Kidney (tissue), 14 donors: ENCODE results near the gene CGREF1. TPM values are rescaled to one million over a fixed set of nuclear protein-coding genes. Genes with fewer than 3 reads are reported as not detected.
"Not testable (repeated sequence)": the region's sequence is repeated elsewhere in the genome, so short reads cannot be mapped to it uniquely, and the experiment has no call there.

Source experiments
- DNase-seq, 5 donors: peaks; one replicate each; pipeline ENCODE4 v3.0.0-alpha.2; 2013 to 2020
- FAIRE-seq: peaks from 2 replicates; lab custom pipeline; 2012; peaks lifted over from hg19 to GRCh38; lab: Jason Lieb, UNC
- H3K27ac ChIP-seq, 2 donors: one replicate each; pipeline ENCODE4 v1.7.0; 2013; ENCODE audit warnings: low read depth in 2 of 2, low read length in 2 of 2, inconsistent platforms in 1 of 2
- H3K27me3 ChIP-seq: one replicate; pipeline ENCODE4 v1.7.1; 2013; ENCODE audit warnings: low read length, inconsistent platforms; ENCODE audit not compliant: control insufficient read depth, insufficient read depth
- H3K36me3 ChIP-seq, 3 donors: one replicate each; pipeline versions ENCODE4 v1.7.0 to v1.7.1; 2013; ENCODE audit warnings: low read length in 3 of 3, control low read depth in 1 of 3, inconsistent platforms in 1 of 3; ENCODE audit not compliant: insufficient read depth in 3 of 3, control insufficient read depth in 2 of 3
- H3K4me1 ChIP-seq, 3 donors: one replicate each; pipeline versions ENCODE4 v1.7.0 to v1.7.1; 2013; ENCODE audit warnings: low read length in 3 of 3, inconsistent platforms in 1 of 3, low read depth in 1 of 3; ENCODE audit not compliant: control insufficient read depth in 2 of 3, insufficient read depth in 2 of 3
- H3K4me3 ChIP-seq, 3 donors: one replicate each; pipeline versions ENCODE4 v1.7.0 to v1.8.1; 2013; ENCODE audit warnings: low read length in 3 of 3, control low read depth in 1 of 3, inconsistent platforms in 1 of 3
- H3K9ac ChIP-seq, 3 donors: one replicate each; pipeline versions ENCODE4 v1.7.0 to v1.7.1; 2013; ENCODE audit warnings: low read length in 3 of 3, control low read depth in 1 of 3, inconsistent platforms in 1 of 3
- H3K9me3 ChIP-seq, 3 donors: one replicate each; pipeline versions ENCODE4 v1.7.0 to v1.7.1; 2013; ENCODE audit warnings: low read length in 3 of 3, control low read depth in 1 of 3, inconsistent platforms in 1 of 3; ENCODE audit not compliant: control insufficient read depth in 2 of 3, insufficient read depth in 1 of 3
- CTCF ChIP-seq: IDR thresholded peaks from 3 replicates; pipeline ENCODE4 v1.5.1; 2012; ENCODE audit warnings: mild to moderate bottlenecking, moderate library complexity, borderline replicate concordance; ENCODE audit not compliant: insufficient read depth; ENCODE audit errors: extremely low read depth
- intact Hi-C: fragments of 100-400 bp; cut with DNase I; formaldehyde crosslinking; loops from one replicate; pipeline ENCODE4 v1.11.1; 2022
- polyA plus RNA-seq: library from polyadenylated mRNA; stranded (reverse); fragments of 350-450 nt; fragmentation: Illumina TruSeq; extraction: RNeasy Lipid Tissue Mini Kit (QIAGEN cat#74804); gene quantifications from one replicate; pipeline ENCODE4 v1.2.3, GENCODE V29; 2014; ENCODE audit warnings: low read depth, low replicate concordance; ENCODE audit not compliant: insufficient read depth
- total RNA-seq: library from RNA; stranded (reverse); fragmentation: NEBNext Ultra II Directional; extraction: Animal tissue kit (Norgen Biotek cat#: 25700); gene quantifications from one replicate; pipeline ENCODE4 v1.2.1, GENCODE V29; 2021
- donor health status: control.
- donor health status: control.
- donor health status: control.
- donor health status: control.
- donor health status: control.
- donor health status: DM: yes; HTN: yes; CAD: no.
- donor health status: Normal renal cell carcinoma (clear cell type).

CGREF1 gene
- total and polyA plus RNA-seq, 2 donors from 2014 or later = 3.7 to 3.8 TPM

- TF ChIP-seq CTCF = no peak
- intact Hi-C loops = no loop called here
- Histone ChIP-seq H3K9me3 (peaks cover 0 to 1% (median 0%) of the 10 kb centered on the region in 3 donors), H3K4me3 (no peak overlapping the region), H3K27ac (no peak overlapping the region), H3K9ac (no peak overlapping the region), H3K36me3 (no peaks in the 10 kb centered on the region), H3K4me1 (peaks cover 0 to 9% (median 0%) of the 10 kb centered on the region in 3 donors), H3K27me3 (peaks cover 7% of the 10 kb centered on the region)
- no peak for FAIRE-seq
- DNase-seq = no peak
Measured at GRCh38 chr2:27117995-27118524, 868 bp downstream of the CGREF1 start.

- no peaks in the 10 kb centered on the region for H3K36me3 ChIP-seq
- no peak for FAIRE-seq
- intact Hi-C loops = no loop called here
Measured at GRCh38 chr2:27115519-27115918, 3.4 kb downstream of the CGREF1 start.

GRCh38 chr2:27111392-27112078 is 7.4 kb downstream of the CGREF1 start:
- H3K27me3 ChIP-seq, H3K9ac ChIP-seq, H3K9me3 ChIP-seq, intact Hi-C loops, H3K4me1 ChIP-seq, FAIRE-seq, H3K4me3 ChIP-seq, H3K27ac ChIP-seq, H3K36me3 ChIP-seq: not testable (repeated sequence)
- peak in 1 of 5 donors; percentile 59 for DNase-seq

More at GRCh38 chr2:27115519-27115918, 3.4 kb downstream of the CGREF1 start:
- TF ChIP-seq CTCF = no peak
- Histone ChIP-seq H3K27ac (no peak overlapping the region), H3K9me3 (peaks cover 0 to 1% (median 0%) of the 10 kb centered on the region in 3 donors), H3K27me3 (peaks cover 7% of the 10 kb centered on the region), H3K4me1 (peaks cover 0 to 9% (median 0%) of the 10 kb centered on the region in 3 donors), H3K4me3 (no peak overlapping the region), H3K9ac (no peak overlapping the region)
- DNase-seq = no peak

- H3K9me3 ChIP-seq, intact Hi-C loops, FAIRE-seq, H3K27me3 ChIP-seq, H3K4me3 ChIP-seq, H3K4me1 ChIP-seq, H3K36me3 ChIP-seq, H3K9ac ChIP-seq, H3K27ac ChIP-seq: not testable (repeated sequence)
- peak in 1 of 5 donors; percentile 35 for DNase-seq
Measured at GRCh38 chr2:27110603-27111352, 8.2 kb downstream of the CGREF1 start.
